HepG2 (cell line): ENCODE measurements around the gene MRPL50. TPM values are rescaled to one million over a fixed set of nuclear protein-coding genes. Genes with fewer than 3 reads are reported as not detected.

Experiments used
- ESRRA ChIP-seq: sonication (generic); formaldehyde crosslinking; IDR thresholded peaks from 2 replicates; pipeline ENCODE4 v1.5.1; 2020; ENCODE audit warnings: mild to moderate bottlenecking, low read depth, missing genetic modification reagents
- IKZF1 ChIP-seq: fragments of 450-650 bp; IDR thresholded peaks from 2 replicates; pipeline ENCODE4 v1.7.1; 2016
- RBFOX2 ChIP-seq: fragments of 200-400 bp; formaldehyde crosslinking; IDR thresholded peaks from 2 replicates; pipeline ENCODE4 v1.6.1; 2017; ENCODE audit warnings: low read depth, mild to moderate bottlenecking, low read length
- SAP130 ChIP-seq: IDR thresholded peaks from 2 replicates; pipeline ENCODE4 v1.6.1; 2016; ENCODE audit warnings: low read depth
- SKI ChIP-seq: fragments of 450-650 bp; IDR thresholded peaks from one replicate; pipeline ENCODE4 v1.6.1; 2018; ENCODE audit warnings: mild to moderate bottlenecking; ENCODE audit not compliant: partially characterized antibody
- SMC3 ChIP-seq: IDR thresholded peaks from 2 replicates; pipeline ENCODE4 v1.6.1; 2011; ENCODE audit warnings: low read length, improper control_type of control experiment
- SNRNP70 ChIP-seq: fragments of 200-400 bp; formaldehyde crosslinking; IDR thresholded peaks from 2 replicates; pipeline ENCODE4 v1.6.1; 2017; ENCODE audit warnings: mild to moderate bottlenecking, low read depth, low read length, moderate library complexity
- ZBTB25 ChIP-seq: IDR thresholded peaks from 2 replicates; pipeline ENCODE4 v1.6.1; 2018; ENCODE audit warnings: missing genetic modification reagents
- ZBTB7B ChIP-seq: sonication (generic); formaldehyde crosslinking; IDR thresholded peaks from 2 replicates; pipeline ENCODE4 v1.4.0; 2020; ENCODE audit warnings: missing genetic modification reagents
- ZFYVE20 ChIP-seq: sonication (generic); formaldehyde crosslinking; IDR thresholded peaks from 2 replicates; pipeline ENCODE4 v1.8.0; 2023; ENCODE audit warnings: low read depth, mild to moderate bottlenecking, moderate library complexity, missing genetic modification reagents, borderline replicate concordance
- ZNF138 ChIP-seq: sonication (generic); formaldehyde crosslinking; IDR thresholded peaks from 2 replicates; pipeline ENCODE4 v1.5.0; 2020; ENCODE audit warnings: mild to moderate bottlenecking, low read depth, missing genetic modification reagents
- ZNF180 ChIP-seq: sonication (generic); formaldehyde crosslinking; IDR thresholded peaks from 2 replicates; pipeline ENCODE4 v1.4.0; 2020; ENCODE audit warnings: low read depth, missing genetic modification reagents, borderline replicate concordance
- ZNF205 ChIP-seq: IDR thresholded peaks from 2 replicates; pipeline ENCODE4 v1.6.1; 2018; ENCODE audit warnings: missing biosample characterization, missing genetic modification reagents
- ZNF547 ChIP-seq: sonication (generic); formaldehyde crosslinking; IDR thresholded peaks from 2 replicates; pipeline ENCODE4 v1.5.1; 2020; ENCODE audit warnings: mild to moderate bottlenecking, missing genetic modification reagents
- ZNF589 ChIP-seq: sonication (generic); formaldehyde crosslinking; conservative IDR thresholded peaks from 2 replicates; pipeline ENCODE4 v1.8.0; 2022; ENCODE audit warnings: mild to moderate bottlenecking, moderate library complexity, missing genetic modification reagents
- ZNF839 ChIP-seq: sonication (generic); formaldehyde crosslinking; IDR thresholded peaks from 2 replicates; pipeline ENCODE4 v1.4.0; 2020; ENCODE audit warnings: missing genetic modification reagents, mild to moderate bottlenecking, borderline replicate concordance
- ZNF879 ChIP-seq: sonication (generic); formaldehyde crosslinking; IDR thresholded peaks from 2 replicates; pipeline ENCODE4 v1.8.1; 2023; ENCODE audit warnings: missing genetic modification reagents
- ZSCAN9 ChIP-seq: IDR thresholded peaks from 2 replicates; pipeline ENCODE4 v1.6.1; 2016; ENCODE audit warnings: borderline replicate concordance
- polyA plus RNA-seq, 8 experiments: library from polyadenylated mRNA; depleted of rRNA in 3 of 8; stranded (reverse) in 7 of 8; unstranded in 1 of 8; fragments of >200 nt; fragmentation: Illumina TruSeq in 4 of 8; extraction: Trizol in 4 of 8; gene quantifications; 2 replicates each; pipeline versions ENCODE4 v1.2.1 to v1.2.3, GENCODE V29; 2011 to 2016; ENCODE audit warnings: low read depth in 4 of 8, missing spikeins in 1 of 8, mixed read lengths in 1 of 8; ENCODE audit not compliant: insufficient read depth in 1 of 8
- total RNA-seq, 5 experiments: library from RNA; depleted of rRNA; stranded (reverse); fragments of >200 nt; fragmentation: Illumina TruSeq; extraction: Trizol; gene quantifications; 2 replicates each; pipeline ENCODE4 v1.2.3, GENCODE V29; 2016; ENCODE audit warnings: low read depth in 1 of 5
- TF ChIP-seq, protein P1 (sequence below): sonication (generic); formaldehyde crosslinking; IDR thresholded peaks from 2 replicates; pipeline ENCODE4 v1.5.1; 2020; ENCODE audit warnings: missing genetic modification reagents, mild to moderate bottlenecking, borderline replicate concordance
- TF ChIP-seq, protein P2 (sequence below): sonication (generic); formaldehyde crosslinking; IDR thresholded peaks from 2 replicates; pipeline ENCODE4 v1.4.0; 2020; ENCODE audit warnings: missing genetic modification reagents, mild to moderate bottlenecking, borderline replicate concordance

Gene MRPL50
- total and polyA plus RNA-seq, 2 of the 13 experiments (the other 11 are each of a cell fraction or from before 2014, with no cell fraction given): 37.1 to 70.0 TPM

GRCh38 chr9:101433229-101433628 is 34.8 kb upstream of the MRPL50 start (continued):
- TF ChIP-seq ZSCAN9 (CRISPR knock-in tag) (no peak), ZNF180 (CRISPR knock-in tag) (no peak), ZNF839 (no peak), ZNF547 (CRISPR knock-in tag) (no peak), ZFYVE20 (CRISPR knock-in tag) (no peak), SKI (no peak), ESRRA (peak; percentile 94), SNRNP70 (no peak), RBFOX2 (no peak), ZNF879 (CRISPR knock-in tag) (no peak), ZBTB7B (CRISPR knock-in tag) (peak; percentile 50; the same call in 1 of the 2 replicates), SMC3 (no peak; the same call in 1 of the 2 replicates), ZBTB25 (CRISPR knock-in tag) (0 out of 2 replicates have a peak, but pooled peaks have one; percentile 43), IKZF1 (no peak), ZNF205 (CRISPR knock-in tag) (peak; percentile 79; the same call in 1 of the 2 replicates), ZNF138 (CRISPR knock-in tag) (no peak), SAP130 (peak; percentile 89), ZNF589 (CRISPR knock-in tag) (no peak)
- TF ChIP-seq, protein P1, sequence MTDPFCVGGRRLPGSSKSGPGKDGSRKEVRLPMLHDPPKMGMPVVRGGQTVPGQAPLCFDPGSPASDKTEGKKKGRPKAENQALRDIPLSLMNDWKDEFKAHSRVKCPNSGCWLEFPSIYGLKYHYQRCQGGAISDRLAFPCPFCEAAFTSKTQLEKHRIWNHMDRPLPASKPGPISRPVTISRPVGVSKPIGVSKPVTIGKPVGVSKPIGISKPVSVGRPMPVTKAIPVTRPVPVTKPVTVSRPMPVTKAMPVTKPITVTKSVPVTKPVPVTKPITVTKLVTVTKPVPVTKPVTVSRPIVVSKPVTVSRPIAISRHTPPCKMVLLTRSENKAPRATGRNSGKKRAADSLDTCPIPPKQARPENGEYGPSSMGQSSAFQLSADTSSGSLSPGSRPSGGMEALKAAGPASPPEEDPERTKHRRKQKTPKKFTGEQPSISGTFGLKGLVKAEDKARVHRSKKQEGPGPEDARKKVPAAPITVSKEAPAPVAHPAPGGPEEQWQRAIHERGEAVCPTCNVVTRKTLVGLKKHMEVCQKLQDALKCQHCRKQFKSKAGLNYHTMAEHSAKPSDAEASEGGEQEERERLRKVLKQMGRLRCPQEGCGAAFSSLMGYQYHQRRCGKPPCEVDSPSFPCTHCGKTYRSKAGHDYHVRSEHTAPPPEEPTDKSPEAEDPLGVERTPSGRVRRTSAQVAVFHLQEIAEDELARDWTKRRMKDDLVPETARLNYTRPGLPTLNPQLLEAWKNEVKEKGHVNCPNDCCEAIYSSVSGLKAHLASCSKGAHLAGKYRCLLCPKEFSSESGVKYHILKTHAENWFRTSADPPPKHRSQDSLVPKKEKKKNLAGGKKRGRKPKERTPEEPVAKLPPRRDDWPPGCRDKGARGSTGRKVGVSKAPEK: no peak
- TF ChIP-seq, protein P2, sequence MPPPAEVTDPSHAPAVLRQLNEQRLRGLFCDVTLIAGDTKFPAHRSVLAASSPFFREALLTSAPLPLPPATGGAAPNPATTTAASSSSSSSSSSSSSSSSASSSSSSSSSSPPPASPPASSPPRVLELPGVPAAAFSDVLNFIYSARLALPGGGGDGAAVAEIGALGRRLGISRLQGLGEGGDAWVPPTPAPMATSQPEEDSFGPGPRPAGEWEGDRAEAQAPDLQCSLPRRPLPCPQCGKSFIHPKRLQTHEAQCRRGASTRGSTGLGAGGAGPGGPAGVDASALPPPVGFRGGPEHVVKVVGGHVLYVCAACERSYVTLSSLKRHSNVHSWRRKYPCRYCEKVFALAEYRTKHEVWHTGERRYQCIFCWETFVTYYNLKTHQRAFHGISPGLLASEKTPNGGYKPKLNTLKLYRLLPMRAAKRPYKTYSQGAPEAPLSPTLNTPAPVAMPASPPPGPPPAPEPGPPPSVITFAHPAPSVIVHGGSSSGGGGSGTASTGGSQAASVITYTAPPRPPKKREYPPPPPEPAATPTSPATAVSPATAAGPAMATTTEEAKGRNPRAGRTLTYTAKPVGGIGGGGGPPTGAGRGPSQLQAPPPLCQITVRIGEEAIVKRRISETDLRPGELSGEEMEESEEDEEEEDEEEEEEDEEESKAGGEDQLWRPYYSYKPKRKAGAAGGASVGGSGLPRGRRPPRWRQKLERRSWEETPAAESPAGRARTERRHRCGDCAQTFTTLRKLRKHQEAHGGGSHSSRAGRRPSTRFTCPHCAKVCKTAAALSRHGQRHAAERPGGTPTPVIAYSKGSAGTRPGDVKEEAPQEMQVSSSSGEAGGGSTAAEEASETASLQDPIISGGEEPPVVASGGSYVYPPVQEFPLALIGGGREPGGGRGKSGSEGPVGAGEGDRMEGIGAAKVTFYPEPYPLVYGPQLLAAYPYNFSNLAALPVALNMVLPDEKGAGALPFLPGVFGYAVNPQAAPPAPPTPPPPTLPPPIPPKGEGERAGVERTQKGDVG (CRISPR knock-in tag): no peak
